ENCODE data around the gene PHAF1.

DNA sequence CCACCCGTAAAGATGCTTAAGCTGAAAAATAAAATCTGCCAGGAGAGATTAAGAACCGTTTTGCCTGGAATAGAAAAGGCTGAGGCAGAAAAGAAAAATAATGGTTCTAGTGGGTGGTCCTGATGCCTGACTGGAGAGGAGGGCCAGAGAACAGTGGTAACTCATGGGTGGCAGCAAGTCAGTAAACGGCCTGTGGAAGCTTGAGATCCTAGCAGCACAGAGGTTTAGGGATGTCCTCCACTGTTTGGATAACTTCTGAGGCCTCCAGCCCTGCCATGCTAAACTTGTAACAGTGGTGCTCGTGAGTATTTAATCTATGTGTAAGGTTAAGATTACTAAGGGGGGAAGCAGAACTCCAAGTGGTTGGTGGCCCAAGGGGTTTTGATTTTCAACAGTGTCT is 21.2 kb upstream of the PHAF1 start:
- TF ChIP-seq EZH2 (IDR thresholded peaks at IDR 0.05; ENCODE audit: insufficient read depth, poor library complexity, severe bottlenecking) (no peak), EZH2phosphoT487 (IDR thresholded peaks at IDR 0.05; ENCODE audit: insufficient read depth, low read depth) (no peak)

Data from GM23248 (cell line).